Mucosa of stomach (tissue), 1 donor: ENCODE measurements around the gene PPP1R17.

ENCODE experiments used
- H3K27me3 ChIP-seq: one replicate; pipeline ENCODE4 v1.7.0; 2013; ENCODE audit warnings: mild to moderate bottlenecking, low read length; ENCODE audit not compliant: control insufficient read depth, insufficient read depth
- H3K36me3 ChIP-seq: one replicate; pipeline ENCODE4 v1.7.0; 2013; ENCODE audit warnings: low read length; ENCODE audit not compliant: control insufficient read depth, insufficient read depth
- H3K4me1 ChIP-seq: one replicate; pipeline ENCODE4 v1.7.0; 2013; ENCODE audit warnings: mild to moderate bottlenecking, low read length; ENCODE audit not compliant: control insufficient read depth, insufficient read depth
- H3K4me3 ChIP-seq: one replicate; pipeline ENCODE4 v1.7.0; 2013; ENCODE audit warnings: low read length
- H3K9ac ChIP-seq: one replicate; pipeline ENCODE4 v1.7.0; 2013; ENCODE audit warnings: mild to moderate bottlenecking, low read length, moderate library complexity
- H3K9me3 ChIP-seq: one replicate; pipeline ENCODE4 v1.7.0; 2013; ENCODE audit warnings: mild to moderate bottlenecking, low read length, moderate library complexity; ENCODE audit not compliant: control insufficient read depth
- donor health status: Pancreatic carcinoma.

PPP1R17 gene

GRCh38 chr7:31669461-31669860, 17.6 kb upstream of the PPP1R17 start:
- Histone ChIP-seq H3K9me3 (no peaks in the 10 kb centered on the region), H3K36me3 (no peaks in the 10 kb centered on the region), H3K27me3 (no peaks in the 10 kb centered on the region), H3K4me3 (no peak overlapping the region), H3K4me1 (no peaks in the 10 kb centered on the region), H3K9ac (no peak overlapping the region)

- no peaks in the 10 kb centered on the region for H3K9me3 ChIP-seq
- no peaks in the 10 kb centered on the region for H3K4me1 ChIP-seq
These were observed 7.3 kb upstream of the PPP1R17 start for GRCh38 chr7:31679574-31680305.

GRCh38 chr7:31683445-31684225, 3.4 kb upstream of the PPP1R17 start:
- no peaks in the 10 kb centered on the region for H3K36me3 ChIP-seq
- no peaks in the 10 kb centered on the region for H3K27me3 ChIP-seq
- no peak overlapping the region for H3K4me3 ChIP-seq
- no peak overlapping the region for H3K9ac ChIP-seq
- H3K9me3 ChIP-seq, result no peaks in the 10 kb centered on the region
- no peaks in the 10 kb centered on the region for H3K4me1 ChIP-seq

More at GRCh38 chr7:31679574-31680305, 7.3 kb upstream of the PPP1R17 start:
- Histone ChIP-seq H3K4me3 (no peak overlapping the region), H3K9ac (no peak overlapping the region), H3K36me3 (no peaks in the 10 kb centered on the region), H3K27me3 (no peaks in the 10 kb centered on the region)

- Histone ChIP-seq H3K4me3 (no peak overlapping the region), H3K27me3 (no peaks in the 10 kb centered on the region), H3K36me3 (no peaks in the 10 kb centered on the region), H3K9me3 (no peaks in the 10 kb centered on the region), H3K9ac (no peak overlapping the region), H3K4me1 (no peaks in the 10 kb centered on the region)
These were observed 1.4 kb downstream of the PPP1R17 start for GRCh38 chr7:31688372-31688771.

GRCh38 chr7:31688996-31689395, 2.0 kb downstream of the PPP1R17 start:
- no peaks in the 10 kb centered on the region for H3K36me3 ChIP-seq
- H3K9ac ChIP-seq, result no peak overlapping the region
- H3K9me3 ChIP-seq, result no peaks in the 10 kb centered on the region
- H3K4me1 ChIP-seq, result no peaks in the 10 kb centered on the region
- no peaks in the 10 kb centered on the region for H3K27me3 ChIP-seq
- H3K4me3 ChIP-seq, result no peak overlapping the region

GRCh38 chr7:31690935-31691334, 3.9 kb downstream of the PPP1R17 start:
- Histone ChIP-seq H3K36me3 (no peaks in the 10 kb centered on the region), H3K27me3 (no peaks in the 10 kb centered on the region), H3K4me1 (no peaks in the 10 kb centered on the region), H3K4me3 (no peak overlapping the region), H3K9me3 (no peaks in the 10 kb centered on the region), H3K9ac (no peak overlapping the region)

- H3K27me3 ChIP-seq, result no peaks in the 10 kb centered on the region
- H3K9me3 ChIP-seq, result no peaks in the 10 kb centered on the region
- H3K4me3 ChIP-seq, result no peak overlapping the region
- H3K36me3 ChIP-seq, result no peaks in the 10 kb centered on the region
- no peaks in the 10 kb centered on the region for H3K4me1 ChIP-seq
- no peak overlapping the region for H3K9ac ChIP-seq
These were observed 5.4 kb downstream of the PPP1R17 start for GRCh38 chr7:31692451-31692850.

- H3K36me3 ChIP-seq, result no peaks in the 10 kb centered on the region
- no peaks in the 10 kb centered on the region for H3K9me3 ChIP-seq
- H3K27me3 ChIP-seq, result no peaks in the 10 kb centered on the region
These were observed 5.9 kb downstream of the PPP1R17 start for GRCh38 chr7:31692871-31693270.

GRCh38 chr7:31695859-31696614, 9.0 kb downstream of the PPP1R17 start:
- Histone ChIP-seq H3K9ac (no peak overlapping the region), H3K4me3 (no peak overlapping the region), H3K27me3 (no peaks in the 10 kb centered on the region), H3K9me3 (no peaks in the 10 kb centered on the region), H3K36me3 (no peaks in the 10 kb centered on the region), H3K4me1 (no peaks in the 10 kb centered on the region)

More at GRCh38 chr7:31692871-31693270, 5.9 kb downstream of the PPP1R17 start:
- H3K9ac ChIP-seq, result no peak overlapping the region
- no peaks in the 10 kb centered on the region for H3K4me1 ChIP-seq
- no peak overlapping the region for H3K4me3 ChIP-seq

GRCh38 chr7:31699050-31699449, 12.0 kb downstream of the PPP1R17 start:
- Histone ChIP-seq H3K9ac (no peak overlapping the region), H3K36me3 (no peaks in the 10 kb centered on the region), H3K4me1 (no peaks in the 10 kb centered on the region), H3K27me3 (no peaks in the 10 kb centered on the region), H3K4me3 (no peak overlapping the region), H3K9me3 (no peaks in the 10 kb centered on the region)

- H3K4me1 ChIP-seq, result no peaks in the 10 kb centered on the region
- H3K4me3 ChIP-seq, result no peak overlapping the region
- no peak overlapping the region for H3K9ac ChIP-seq
- no peaks in the 10 kb centered on the region for H3K36me3 ChIP-seq
- H3K9me3 ChIP-seq, result no peaks in the 10 kb centered on the region
- H3K27me3 ChIP-seq, result no peaks in the 10 kb centered on the region
These were observed 15.3 kb downstream of the PPP1R17 start for GRCh38 chr7:31702354-31702753.

GRCh38 chr7:31705377-31705776, 18.4 kb downstream of the PPP1R17 start:
- no peaks in the 10 kb centered on the region for H3K36me3 ChIP-seq
- no peaks in the 10 kb centered on the region for H3K27me3 ChIP-seq
- no peaks in the 10 kb centered on the region for H3K9me3 ChIP-seq
- no peaks in the 10 kb centered on the region for H3K4me1 ChIP-seq
- H3K9ac ChIP-seq, result no peak overlapping the region
- no peak overlapping the region for H3K4me3 ChIP-seq
